GM12872 (cell line): ENCODE measurements around the gene CRAT.

ENCODE experiments used
- CTCF ChIP-seq: IDR thresholded peaks from 3 replicates; pipeline ENCODE4 v1.5.1; 2011; ENCODE audit warnings: low read depth, mild to moderate bottlenecking, low read length, moderate library complexity; ENCODE audit not compliant: insufficient read depth

The CRAT gene

DNA sequence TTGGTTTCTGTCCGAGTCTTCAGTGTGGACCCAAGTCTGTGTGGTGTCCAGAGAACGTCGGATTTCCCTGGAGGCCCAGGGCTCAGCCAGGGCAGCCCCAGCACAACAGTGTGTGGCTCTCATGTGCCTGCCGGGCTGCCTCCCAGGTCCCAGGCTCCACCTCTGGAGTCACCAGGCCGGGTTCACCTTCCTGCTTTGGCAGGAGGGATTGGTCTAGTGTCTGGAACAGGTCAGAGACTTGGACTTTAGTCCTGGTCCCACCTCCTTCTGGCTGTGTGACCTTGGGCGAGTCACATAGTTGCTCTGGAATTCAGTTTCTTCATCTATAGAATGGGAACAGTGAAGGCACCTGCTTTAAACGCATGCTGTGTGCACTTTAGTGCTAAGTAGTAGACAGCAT, 26.5 kb downstream of the CRAT start:
- no peak for TF ChIP-seq CTCF

DNA sequence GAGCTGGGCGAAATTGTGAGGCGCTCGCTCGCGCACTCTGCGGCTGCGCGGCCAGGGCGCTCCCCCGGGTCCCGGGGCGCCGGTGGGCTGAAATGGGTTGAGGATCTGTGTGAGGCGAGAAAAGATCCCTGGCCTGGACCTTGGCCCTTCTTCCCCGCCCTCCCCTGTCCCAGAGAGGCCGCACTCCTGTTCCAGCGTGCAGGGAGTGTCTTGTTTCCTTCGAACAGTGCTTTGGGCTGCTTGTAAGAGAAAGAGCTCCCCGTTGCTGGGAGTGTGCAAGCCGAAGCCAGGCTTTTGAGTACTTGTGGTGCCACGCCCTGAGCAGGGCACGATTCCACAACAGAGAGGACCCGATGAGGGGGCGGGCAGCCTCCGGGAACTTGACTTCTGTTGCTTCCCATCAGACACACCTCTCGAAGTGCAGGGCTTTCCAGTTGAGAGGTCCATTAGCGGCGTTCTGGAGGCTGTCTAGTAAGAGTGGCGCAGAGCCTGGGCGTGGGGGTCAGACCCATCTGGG, 29.1 kb downstream of the CRAT start:
- TF ChIP-seq CTCF, result no peak

DNA sequence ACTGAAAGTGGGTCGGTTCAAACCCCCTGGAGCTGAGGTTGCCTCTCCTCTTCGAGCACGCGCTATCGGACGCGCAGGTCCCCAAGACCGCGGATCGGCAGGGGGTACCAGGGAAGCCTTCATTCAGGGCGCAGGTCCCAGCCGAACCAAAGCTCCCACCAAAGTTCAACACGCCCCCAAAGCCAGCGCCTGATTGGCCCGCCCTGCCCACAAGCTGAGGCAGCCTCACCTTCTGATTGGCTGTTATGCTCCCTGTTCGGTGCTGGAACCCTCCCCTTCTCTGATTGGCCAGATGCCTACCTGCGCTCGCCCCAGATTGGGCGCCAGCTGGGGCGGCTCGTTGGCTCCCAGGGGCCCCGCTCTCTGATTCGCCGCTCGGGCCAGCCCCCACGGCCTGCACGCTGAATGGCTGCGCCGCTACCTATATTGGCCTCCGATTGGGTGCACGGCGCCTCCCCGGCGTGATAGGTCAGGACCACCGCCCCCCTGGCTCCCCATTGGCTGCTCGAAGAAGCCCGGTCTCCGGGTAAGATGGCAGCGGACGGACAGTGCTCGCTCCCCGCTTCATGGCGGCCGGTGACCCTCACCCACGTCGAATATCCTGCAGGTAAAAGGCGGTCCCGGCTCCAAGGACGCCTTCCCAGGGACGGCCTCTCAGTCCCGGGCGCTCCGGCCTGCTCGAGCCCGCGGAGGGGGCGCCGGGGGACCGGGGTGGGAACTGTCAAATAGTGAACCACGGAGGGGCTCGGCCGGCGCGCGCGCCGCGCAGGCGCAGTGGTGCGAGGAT, 29.8 kb downstream of the CRAT start, which contains the start of gene DOLPP1:
DOLPP1 (plus strand) TSS at position 511 of the 787 bp plus-strand sequence; CDS start at position 532, 21 bp downstream.
- TF ChIP-seq CTCF, result no peak

- TF ChIP-seq CTCF, result no peak
These were observed 30.3 kb downstream of the CRAT start for GRCh38 chr9:129080298-129080600.

DNA sequence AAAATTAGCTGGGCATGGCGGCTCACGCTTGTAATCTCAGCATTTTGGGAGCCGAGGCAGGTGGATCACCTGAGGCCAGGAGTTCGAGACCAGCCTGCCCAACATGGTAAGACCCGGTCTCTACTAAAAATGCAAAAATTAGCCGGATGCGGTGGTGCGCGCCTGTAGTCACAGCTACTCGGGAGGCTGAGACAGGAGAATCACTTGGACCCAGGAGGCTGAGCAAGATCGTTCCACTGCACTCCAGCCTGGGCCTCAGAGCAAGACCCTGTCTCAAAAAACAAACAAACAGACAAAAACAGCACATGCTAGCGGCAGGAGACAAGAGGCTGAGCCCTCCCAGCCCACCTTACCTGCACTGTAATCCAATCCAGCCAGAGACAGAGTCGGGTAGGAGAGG, 30.8 kb downstream of the CRAT start:
- no peak for TF ChIP-seq CTCF

GRCh38 chr9:129078691-129079503, 31.7 kb downstream of the CRAT start:
- TF ChIP-seq CTCF, result no peak

GRCh38 chr9:129077236-129077635, 33.4 kb downstream of the CRAT start:
- TF ChIP-seq CTCF, result no peak
